GM21515 (cell line): ENCODE data around the gene PEX7.
"Not testable (repeated sequence)": the region's sequence is repeated elsewhere in the genome, so short reads cannot be mapped to it uniquely, and the experiment has no call there.

ENCODE experiments used
- ATAC-seq: cut with Tn5 transposase; IDR thresholded peaks from one replicate; pipeline ENCODE4 v1.9.1; 2021; ENCODE audit not compliant: unreplicated experiment

The PEX7 gene

DNA sequence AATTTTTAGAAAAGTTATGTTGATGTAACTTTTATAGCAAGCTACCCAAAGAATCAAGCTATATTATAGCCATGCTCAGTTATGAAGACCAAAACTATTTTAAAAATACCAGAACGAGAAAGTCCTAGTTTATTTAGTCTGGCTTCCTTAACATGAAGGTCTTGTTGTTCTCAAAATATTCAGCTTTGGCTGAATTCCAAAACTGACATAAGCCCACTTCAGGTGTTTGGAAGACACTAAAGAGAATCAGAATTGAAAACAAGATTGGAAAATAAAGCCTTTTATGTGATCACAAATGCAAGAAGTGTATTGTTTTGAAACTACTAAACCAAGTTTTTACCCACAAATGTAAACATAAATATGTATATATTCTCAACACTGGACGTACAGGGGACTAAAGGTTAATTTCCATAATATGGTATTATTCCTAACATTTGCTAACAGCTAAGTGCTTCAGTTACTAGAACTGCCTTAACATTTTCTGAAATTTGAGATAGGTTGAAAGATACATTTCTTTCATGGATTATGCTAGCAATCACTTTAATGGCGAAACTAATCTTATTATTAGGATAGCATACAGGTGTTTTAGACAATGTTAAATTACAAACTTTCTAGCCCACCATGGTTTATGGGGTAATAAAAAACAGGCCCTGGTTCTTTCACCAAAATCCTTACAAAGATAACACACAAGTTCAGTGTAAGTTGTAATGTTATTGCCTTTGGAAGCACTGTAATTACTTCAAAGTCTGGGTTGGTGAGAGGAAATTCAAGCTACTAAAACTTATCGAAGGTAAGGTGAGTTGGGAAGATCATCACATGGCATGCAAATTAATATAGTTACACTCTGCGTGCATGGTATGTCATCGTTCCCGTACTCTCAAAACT is 31.7 kb upstream of the PEX7 start:
- no peak for ATAC-seq

- ATAC-seq = peak; percentile 42
These were observed 30.9 kb upstream of the PEX7 start for GRCh38 chr6:136791296-136792094.

- ATAC-seq = no peak
These were observed 30.3 kb upstream of the PEX7 start for GRCh38 chr6:136792095-136792409.

DNA sequence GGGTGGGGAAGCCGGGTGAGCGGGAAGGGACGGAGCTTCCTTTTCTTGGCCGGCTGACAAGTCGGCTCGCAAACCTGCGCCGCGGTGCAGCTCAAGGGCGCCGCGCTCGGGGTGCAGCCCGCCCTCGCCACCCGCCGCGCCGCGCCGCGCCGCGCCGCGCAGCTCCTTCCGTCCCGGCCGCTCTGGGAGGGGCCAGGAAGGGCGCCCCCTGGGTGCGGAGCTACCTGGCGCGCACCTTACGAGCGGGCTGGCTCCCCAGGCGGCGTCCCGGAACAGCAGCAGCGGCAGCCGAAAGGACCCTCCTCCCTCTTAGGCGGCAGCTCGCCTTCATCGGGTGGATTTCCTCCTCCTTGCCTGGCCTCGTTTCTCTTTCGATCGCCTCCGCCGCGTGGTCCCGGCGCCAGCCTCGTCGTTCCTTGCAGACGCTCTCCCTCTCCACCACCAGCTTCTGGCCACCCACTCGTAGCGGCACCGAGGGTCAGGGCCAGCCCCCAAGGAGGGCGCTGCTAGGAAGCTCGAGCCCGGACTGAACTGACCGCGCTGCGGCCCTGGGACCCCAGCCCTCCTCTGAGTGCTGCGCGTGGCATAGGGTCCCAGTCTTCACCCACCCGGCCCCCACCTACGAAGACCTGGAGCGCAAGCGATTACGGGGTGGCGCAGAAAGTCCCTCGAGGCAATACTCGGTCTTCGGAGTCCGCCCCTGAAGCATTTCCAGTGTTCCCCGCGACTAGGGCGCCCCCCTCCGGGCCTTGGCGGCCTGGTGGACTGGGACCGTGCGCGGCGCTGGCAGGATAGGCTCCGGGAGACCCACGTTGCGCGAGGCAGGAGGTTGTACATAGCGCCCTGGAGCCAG is 29.8 kb upstream of the PEX7 start, which contains the start of gene MAP3K5:
TSS of gene MAP3K5 (minus strand) at position 68 of the 853 bp plus-strand sequence. CDS start 320 bp downstream, outside the sequence.
- peak; percentile 63 for ATAC-seq

DNA sequence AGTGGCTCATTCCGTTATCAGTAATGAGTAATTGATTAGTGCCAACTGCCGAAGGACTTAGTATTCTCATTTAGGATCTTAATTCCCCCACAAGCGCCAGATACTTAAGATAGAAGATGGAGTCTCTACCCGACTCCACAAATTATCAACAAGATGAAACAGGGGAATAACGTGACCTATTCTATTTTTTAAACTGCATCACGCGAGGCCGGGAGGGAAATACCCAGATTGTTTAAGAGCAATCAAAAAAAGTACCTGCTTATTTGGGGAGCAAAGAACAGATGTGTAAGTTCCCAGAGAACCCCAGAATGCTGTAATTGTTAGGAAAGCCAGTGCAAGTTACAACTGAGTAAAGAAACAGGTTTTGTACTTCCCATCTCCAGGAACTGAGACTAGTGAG is 29.0 kb upstream of the PEX7 start:
- no peak for ATAC-seq

DNA sequence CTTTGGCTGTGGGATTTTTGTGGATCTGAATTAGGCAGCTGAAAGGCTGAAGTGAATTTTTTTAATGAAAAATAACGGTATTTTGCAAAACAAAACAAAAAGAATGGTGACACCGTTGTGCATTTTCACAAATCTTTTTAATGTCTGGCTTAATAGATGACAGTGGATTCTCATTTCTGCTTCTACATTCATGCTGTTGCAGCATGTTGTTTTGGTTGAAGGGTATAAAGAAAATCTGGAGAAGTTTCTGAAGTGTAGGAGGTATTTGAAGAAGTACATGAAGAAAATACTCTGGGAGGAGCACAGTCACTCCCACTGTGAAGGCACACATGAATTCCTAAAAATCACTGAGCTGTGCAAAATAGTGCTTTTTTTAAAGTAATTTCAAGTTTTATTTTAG is 27.0 kb upstream of the PEX7 start:
- ATAC-seq = no peak

- no peak for ATAC-seq
These were observed 26.4 kb upstream of the PEX7 start for GRCh38 chr6:136795996-136796395.

DNA sequence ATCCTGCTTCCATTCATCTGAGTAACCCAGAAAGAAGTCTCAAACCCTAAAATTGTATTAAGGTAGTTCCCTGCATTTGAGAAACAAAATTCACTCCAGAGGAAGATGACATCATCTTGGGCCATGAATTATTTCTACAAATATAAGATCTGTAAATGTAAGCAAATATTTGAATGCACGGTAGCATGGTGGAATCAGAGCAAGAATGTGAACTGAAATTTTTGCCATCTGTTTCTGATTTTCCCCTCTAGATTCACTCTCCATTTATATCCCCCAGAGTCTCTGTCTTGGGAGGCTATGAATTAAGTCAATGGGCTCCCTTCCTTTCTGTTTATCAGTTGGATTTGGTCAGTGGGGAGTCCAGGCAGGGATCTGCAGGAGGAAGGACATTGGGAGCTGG is 24.3 kb upstream of the PEX7 start:
- ATAC-seq = no peak

DNA sequence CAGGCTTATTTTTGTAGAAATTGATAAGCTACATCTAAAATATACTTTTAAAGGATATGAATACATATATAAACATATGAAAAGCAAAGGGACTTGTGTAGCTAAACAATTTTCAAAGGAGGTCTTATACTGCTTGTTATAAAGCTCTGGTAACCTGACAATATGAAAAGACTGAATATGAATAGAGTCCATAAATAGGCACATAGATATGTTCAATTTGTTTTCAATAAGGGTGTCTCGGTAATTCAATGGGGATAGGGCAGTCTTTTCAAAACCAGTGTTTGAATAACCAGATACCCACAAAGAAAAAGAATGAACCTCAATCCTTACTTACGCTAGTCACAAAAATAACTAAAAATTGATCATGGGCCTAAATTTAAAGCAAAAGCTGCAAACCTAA is 20.8 kb upstream of the PEX7 start:
- ATAC-seq = no peak

DNA sequence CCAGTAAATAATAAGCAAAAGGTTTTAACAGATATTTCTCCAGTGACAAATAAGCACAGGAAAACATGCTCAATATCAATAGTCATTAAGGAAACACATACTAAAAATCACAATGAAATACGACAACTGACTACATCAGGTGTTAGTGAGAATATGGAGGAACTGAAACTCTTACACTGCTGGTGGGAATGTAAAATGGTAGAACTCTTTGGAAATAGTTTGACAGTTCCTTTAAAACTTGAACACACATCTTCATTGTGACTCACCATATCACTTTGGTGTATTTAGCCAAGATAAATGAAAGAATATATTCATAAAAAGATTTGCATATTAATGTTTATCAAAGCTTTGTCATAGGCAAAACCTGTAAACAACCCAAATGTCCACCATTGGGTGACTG is 18.8 kb upstream of the PEX7 start:
- ATAC-seq = no peak

DNA sequence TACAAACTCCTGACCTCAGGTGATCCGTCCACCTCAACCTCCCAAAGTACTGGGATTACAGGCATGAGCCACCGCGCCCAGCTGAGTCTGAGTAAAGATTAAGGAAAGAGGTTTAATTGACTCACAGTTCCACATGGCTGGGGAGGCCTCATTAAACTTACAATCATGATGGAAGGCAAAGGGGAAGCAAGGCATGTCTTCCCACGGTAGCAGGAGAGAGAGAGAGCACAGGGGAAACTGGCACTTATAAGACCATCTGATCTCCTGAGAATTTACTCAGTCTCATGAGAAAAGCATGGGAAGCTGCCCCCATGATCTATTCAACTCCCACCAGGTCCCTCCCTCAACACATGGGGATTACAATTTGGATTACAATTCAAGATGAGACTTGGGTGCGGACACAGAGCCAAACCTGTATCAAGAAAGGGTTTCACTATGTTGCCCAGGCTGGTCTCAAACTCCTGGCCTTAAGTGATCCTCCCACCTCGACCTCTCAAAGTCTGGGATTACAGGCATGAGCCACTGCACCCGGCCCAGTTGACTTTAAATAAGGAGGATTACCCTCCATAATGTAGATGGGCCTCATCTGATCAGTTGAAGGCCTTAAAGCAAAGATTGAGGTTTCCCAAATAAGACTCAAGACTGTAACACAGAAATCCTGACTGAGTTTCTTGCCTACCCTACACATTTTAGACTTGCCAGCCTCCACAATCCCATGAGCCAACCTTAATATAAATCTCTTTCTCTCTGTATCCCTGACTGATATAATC is 13.1 kb upstream of the PEX7 start:
- no peak for ATAC-seq

DNA sequence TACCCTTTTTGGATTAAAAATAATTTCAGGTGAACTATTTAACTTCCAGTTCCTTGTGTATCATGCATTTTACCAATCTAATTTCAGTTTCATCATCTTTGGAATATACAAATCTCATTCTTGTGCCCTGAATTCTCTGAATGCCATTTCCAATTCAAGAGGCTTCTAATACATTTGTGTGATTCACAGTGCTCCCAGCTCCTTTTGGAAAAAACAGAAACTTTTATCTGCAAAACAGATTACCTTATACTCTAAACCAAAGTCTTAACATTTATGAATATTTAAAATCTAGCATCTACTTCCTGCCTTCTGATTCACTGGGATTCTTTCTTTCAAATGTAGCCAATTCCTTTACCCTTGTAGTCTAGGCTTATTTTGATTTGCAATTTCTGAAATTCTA is 11.1 kb upstream of the PEX7 start:
- no peak for ATAC-seq

- no peak for ATAC-seq
These were observed 10.2 kb upstream of the PEX7 start for GRCh38 chr6:136812174-136812573.

DNA sequence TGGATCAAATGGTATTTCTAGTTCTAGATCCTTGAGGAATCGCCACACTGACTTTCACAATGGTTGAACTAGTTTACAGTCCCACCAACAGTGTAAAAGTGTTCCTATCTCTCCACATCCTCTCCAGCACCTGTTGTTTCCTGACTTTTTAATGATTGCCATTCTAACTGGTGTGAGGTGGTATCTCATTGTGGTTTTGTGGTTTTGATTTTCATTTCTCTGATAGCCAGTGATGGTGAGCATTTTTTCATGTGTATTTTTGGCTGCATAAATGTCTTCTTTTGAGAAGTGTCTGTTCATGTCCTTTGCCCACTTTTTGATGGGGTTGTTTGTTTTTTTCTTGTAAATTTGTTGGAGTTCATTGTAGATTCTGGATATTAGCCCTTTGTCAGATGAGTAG is 6.8 kb upstream of the PEX7 start:
- ATAC-seq = not testable (repeated sequence)

DNA sequence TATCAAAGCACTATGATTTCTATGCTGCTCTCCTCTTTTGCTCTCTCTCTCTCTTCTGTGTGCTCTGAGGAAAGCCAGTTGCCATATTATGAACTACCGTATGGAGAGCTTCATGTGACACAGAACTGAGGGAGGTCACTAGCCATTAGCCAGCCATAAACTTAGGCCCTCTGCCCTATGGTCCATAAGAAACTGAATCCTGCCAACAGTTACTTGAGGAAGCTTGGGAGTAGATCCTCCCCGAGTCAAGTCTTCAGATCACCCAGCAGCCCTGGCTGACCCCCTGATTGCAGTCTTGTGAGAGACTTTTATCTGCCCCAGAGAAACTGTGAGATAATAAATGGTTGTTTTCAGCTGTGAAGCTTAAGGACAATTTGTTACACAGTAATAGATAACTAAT is 5.7 kb upstream of the PEX7 start:
- no peak for ATAC-seq

- ATAC-seq = no peak
These were observed 1.8 kb upstream of the PEX7 start for GRCh38 chr6:136820561-136820960.

DNA sequence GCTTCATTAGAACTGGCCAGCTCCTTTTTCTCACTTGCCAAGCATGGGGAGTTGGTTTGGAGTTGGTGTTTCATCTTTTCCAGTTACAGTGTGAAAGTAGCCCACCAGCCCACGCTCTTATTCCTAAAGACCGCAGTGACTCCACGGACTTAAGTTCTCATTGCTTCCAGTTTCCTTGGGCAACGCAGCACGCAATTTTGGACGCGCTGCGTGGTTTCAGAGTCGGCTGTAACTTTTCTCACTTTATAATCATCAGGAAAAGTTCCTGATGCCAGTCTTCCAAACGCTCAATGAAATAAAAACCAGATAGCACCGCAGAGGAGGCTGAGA is 381 bp upstream of the PEX7 start:
- ATAC-seq = peak; percentile 5

GRCh38 chr6:136823128-136823660 is 802 bp downstream of the PEX7 start:
- ATAC-seq = no peak

- ATAC-seq = no peak
These were observed 3.8 kb downstream of the PEX7 start for GRCh38 chr6:136826216-136826615.

- ATAC-seq = no peak
These were observed 9.6 kb downstream of the PEX7 start for GRCh38 chr6:136831873-136832562.
